Measurements from ENCODE around the gene CDK14. TPM values are rescaled to one million over a fixed set of nuclear protein-coding genes. Genes with fewer than 3 reads are reported as not detected.

The CDK14 gene
- polyA plus RNA-seq, 1 donor from 2014 or later: 25.1 TPM

DNA sequence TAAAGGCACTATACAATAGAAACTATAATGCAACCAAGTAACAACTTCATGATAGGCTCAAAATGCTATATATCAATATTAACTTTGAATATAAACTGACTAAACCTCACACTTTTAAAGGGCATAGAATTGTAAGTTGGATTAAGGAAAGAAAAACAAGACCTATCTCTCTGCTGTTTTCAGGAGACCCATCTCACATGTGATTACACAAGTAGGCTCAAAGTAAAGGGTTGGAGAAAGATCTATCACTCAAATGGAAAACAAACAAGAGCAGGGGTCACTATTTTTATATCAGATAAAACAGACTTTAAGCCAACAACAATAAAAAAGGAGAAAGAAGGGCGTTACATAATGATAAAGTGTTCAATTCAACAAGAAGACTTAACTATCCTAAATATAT lies 155.5 kb downstream of the CDK14 start:
- Histone ChIP-seq H3K9me2 (ENCODE audit: insufficient read depth, low read length) (no peaks in the 10 kb centered on the region), H3K36me3 (ENCODE audit: insufficient read depth, low read length) (no peaks in the 10 kb centered on the region), H3K79me2 (replicated peaks; ENCODE audit: insufficient read depth, low read length) (no peaks in the 10 kb centered on the region), H3K4me2 (ENCODE audit: low read length) (no peak overlapping the region), H3K27me3 (ENCODE audit: insufficient read depth, low read depth, low read length) (no peaks in the 10 kb centered on the region), H3K4me3 (ENCODE audit: low read length) (no peak overlapping the region), H3F3A (ENCODE audit: insufficient read depth, low read length, poor library complexity, severe bottlenecking) (no peaks in the 10 kb centered on the region), H4K20me1 (ENCODE audit: insufficient read depth) (no peaks in the 10 kb centered on the region), H3K9ac (ENCODE audit: low read length) (no peak overlapping the region), H2AFZ (ENCODE audit: low read depth, low read length) (no peak overlapping the region), H3K27ac (ENCODE audit: low read length) (no peak overlapping the region), H3K9me3 (ENCODE audit: low read length) (no peaks in the 10 kb centered on the region)
- TF ChIP-seq EP300 (conservative IDR thresholded peaks at IDR 0.05; ENCODE audit: poor library complexity, severe bottlenecking): no peak
- no peak for TF ChIP-seq TAF1 (IDR thresholded peaks at IDR 0.05; ENCODE audit: low read depth)
- TF ChIP-seq, protein P1, sequence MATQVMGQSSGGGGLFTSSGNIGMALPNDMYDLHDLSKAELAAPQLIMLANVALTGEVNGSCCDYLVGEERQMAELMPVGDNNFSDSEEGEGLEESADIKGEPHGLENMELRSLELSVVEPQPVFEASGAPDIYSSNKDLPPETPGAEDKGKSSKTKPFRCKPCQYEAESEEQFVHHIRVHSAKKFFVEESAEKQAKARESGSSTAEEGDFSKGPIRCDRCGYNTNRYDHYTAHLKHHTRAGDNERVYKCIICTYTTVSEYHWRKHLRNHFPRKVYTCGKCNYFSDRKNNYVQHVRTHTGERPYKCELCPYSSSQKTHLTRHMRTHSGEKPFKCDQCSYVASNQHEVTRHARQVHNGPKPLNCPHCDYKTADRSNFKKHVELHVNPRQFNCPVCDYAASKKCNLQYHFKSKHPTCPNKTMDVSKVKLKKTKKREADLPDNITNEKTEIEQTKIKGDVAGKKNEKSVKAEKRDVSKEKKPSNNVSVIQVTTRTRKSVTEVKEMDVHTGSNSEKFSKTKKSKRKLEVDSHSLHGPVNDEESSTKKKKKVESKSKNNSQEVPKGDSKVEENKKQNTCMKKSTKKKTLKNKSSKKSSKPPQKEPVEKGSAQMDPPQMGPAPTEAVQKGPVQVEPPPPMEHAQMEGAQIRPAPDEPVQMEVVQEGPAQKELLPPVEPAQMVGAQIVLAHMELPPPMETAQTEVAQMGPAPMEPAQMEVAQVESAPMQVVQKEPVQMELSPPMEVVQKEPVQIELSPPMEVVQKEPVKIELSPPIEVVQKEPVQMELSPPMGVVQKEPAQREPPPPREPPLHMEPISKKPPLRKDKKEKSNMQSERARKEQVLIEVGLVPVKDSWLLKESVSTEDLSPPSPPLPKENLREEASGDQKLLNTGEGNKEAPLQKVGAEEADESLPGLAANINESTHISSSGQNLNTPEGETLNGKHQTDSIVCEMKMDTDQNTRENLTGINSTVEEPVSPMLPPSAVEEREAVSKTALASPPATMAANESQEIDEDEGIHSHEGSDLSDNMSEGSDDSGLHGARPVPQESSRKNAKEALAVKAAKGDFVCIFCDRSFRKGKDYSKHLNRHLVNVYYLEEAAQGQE (IDR thresholded peaks at IDR 0.05; ENCODE audit: borderline replicate concordance): no peak

DNA sequence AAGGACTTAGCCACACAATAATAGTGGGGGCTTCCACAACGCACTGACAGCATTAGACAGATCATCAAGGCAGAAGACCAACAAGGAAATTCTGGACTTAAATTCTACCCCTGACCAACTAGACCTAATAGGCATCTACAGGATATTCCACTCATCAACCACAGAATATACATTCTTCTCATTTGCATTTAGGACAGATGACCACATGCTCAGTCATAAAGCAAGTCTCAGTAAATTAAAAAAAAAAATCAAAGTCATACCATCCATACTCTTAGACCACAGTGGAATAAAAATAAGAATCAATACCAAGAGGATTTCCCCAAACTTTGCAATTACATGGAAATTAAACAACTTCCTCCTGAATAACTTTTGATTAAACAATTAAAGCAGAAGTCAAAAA lies 155.9 kb downstream of the CDK14 start:
- no peaks in the 10 kb centered on the region for H3K27me3 ChIP-seq (ENCODE audit: insufficient read depth, low read depth, low read length)
- H3K4me2 ChIP-seq (ENCODE audit: low read length): no peak overlapping the region
- no peaks in the 10 kb centered on the region for H3K9me2 ChIP-seq (ENCODE audit: insufficient read depth, low read length)
- H4K20me1 ChIP-seq (ENCODE audit: insufficient read depth): no peaks in the 10 kb centered on the region
- no peaks in the 10 kb centered on the region for H3K9me3 ChIP-seq (ENCODE audit: low read length)
- no peak overlapping the region for H3K9ac ChIP-seq (ENCODE audit: low read length)
- no peaks in the 10 kb centered on the region for H3K36me3 ChIP-seq (ENCODE audit: insufficient read depth, low read length)
- H3F3A ChIP-seq (ENCODE audit: insufficient read depth, low read length, poor library complexity, severe bottlenecking): no peaks in the 10 kb centered on the region
- no peaks in the 10 kb centered on the region for H3K79me2 ChIP-seq (replicated peaks; ENCODE audit: insufficient read depth, low read length)
- no peak overlapping the region for H3K27ac ChIP-seq (ENCODE audit: low read length)
- H3K4me3 ChIP-seq (ENCODE audit: low read length): no peak overlapping the region
- H2AFZ ChIP-seq (ENCODE audit: low read depth, low read length): no peak overlapping the region
- TF ChIP-seq TAF1 (IDR thresholded peaks at IDR 0.05; ENCODE audit: low read depth) (no peak), EP300 (conservative IDR thresholded peaks at IDR 0.05; ENCODE audit: poor library complexity, severe bottlenecking) (no peak), EZH2 (IDR thresholded peaks at IDR 0.05; ENCODE audit: borderline replicate concordance, insufficient read depth, low read length, poor library complexity, severe bottlenecking) (no peak), POLR2AphosphoS5 (IDR thresholded peaks at IDR 0.05) (no peak), MXI1 (conservative IDR thresholded peaks at IDR 0.05; ENCODE audit: poor library complexity, severe bottlenecking) (no peak), SMC3 (conservative IDR thresholded peaks at IDR 0.05; ENCODE audit: poor library complexity) (no peak), RAD21 (conservative IDR thresholded peaks at IDR 0.05) (no peak)
- TF ChIP-seq, protein P2, sequence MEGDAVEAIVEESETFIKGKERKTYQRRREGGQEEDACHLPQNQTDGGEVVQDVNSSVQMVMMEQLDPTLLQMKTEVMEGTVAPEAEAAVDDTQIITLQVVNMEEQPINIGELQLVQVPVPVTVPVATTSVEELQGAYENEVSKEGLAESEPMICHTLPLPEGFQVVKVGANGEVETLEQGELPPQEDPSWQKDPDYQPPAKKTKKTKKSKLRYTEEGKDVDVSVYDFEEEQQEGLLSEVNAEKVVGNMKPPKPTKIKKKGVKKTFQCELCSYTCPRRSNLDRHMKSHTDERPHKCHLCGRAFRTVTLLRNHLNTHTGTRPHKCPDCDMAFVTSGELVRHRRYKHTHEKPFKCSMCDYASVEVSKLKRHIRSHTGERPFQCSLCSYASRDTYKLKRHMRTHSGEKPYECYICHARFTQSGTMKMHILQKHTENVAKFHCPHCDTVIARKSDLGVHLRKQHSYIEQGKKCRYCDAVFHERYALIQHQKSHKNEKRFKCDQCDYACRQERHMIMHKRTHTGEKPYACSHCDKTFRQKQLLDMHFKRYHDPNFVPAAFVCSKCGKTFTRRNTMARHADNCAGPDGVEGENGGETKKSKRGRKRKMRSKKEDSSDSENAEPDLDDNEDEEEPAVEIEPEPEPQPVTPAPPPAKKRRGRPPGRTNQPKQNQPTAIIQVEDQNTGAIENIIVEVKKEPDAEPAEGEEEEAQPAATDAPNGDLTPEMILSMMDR (IDR thresholded peaks at IDR 0.05; ENCODE audit: poor library complexity, severe bottlenecking): no peak
- TF ChIP-seq, protein P1 (IDR thresholded peaks at IDR 0.05; ENCODE audit: borderline replicate concordance): no peak
